Measurements from ENCODE around the gene VPS13D.

The VPS13D gene

GRCh38 chr1:12499539-12500240, 269.9 kb downstream of the VPS13D start:
- POLR2A ChIA-PET: no interaction called here
- no peak for TF ChIP-seq TARDBP (IDR thresholded peaks at IDR 0.05)
- TF ChIP-seq SUZ12 (IDR thresholded peaks at IDR 0.05): no peak
- no peak for TF ChIP-seq SP1 (IDR thresholded peaks at IDR 0.05)
- TF ChIP-seq HDGF (IDR thresholded peaks at IDR 0.05; ENCODE audit: borderline replicate concordance): no peak
- TF ChIP-seq NFRKB (IDR thresholded peaks at IDR 0.05): no peak
- no peak for TF ChIP-seq CTBP1 (IDR thresholded peaks at IDR 0.05; ENCODE audit: borderline replicate concordance)
- TF ChIP-seq L3MBTL2 (conservative IDR thresholded peaks at IDR 0.05): no peak
- no peak for TF ChIP-seq LEF1 (IDR thresholded peaks at IDR 0.05; ENCODE audit: borderline replicate concordance)
- no peak for TF ChIP-seq FOXA1 (IDR thresholded peaks at IDR 0.05)
- TF ChIP-seq FOXK2 (IDR thresholded peaks at IDR 0.05): no peak
- TF ChIP-seq BHLHE40 (IDR thresholded peaks at IDR 0.05; ENCODE audit: borderline replicate concordance): no peak
- TF ChIP-seq PKNOX1 (IDR thresholded peaks at IDR 0.05): no peak
- TF ChIP-seq ELF4 (IDR thresholded peaks at IDR 0.05): no peak
- no peak for TF ChIP-seq ARNT (IDR thresholded peaks at IDR 0.05)
- TF ChIP-seq ZNF384 (IDR thresholded peaks at IDR 0.05): no peak
- CTCF ChIA-PET: interaction anchor here (0.6 kb wide), 1 partner anchor 11 kb away, joined by 3 read pairs; no protein-coding TSS in a partner anchor
- no peak for DNase-seq (ENCODE audit: extremely low spot score)

GRCh38 chr1:12501661-12502060, 271.8 kb downstream of the VPS13D start:
- CTCF ChIA-PET: no interaction called here

GRCh38 chr1:12502336-12503109, 272.7 kb downstream of the VPS13D start:
- TF ChIP-seq FOXK2 (IDR thresholded peaks at IDR 0.05): no peak
- TF ChIP-seq NFRKB (IDR thresholded peaks at IDR 0.05): no peak
- no peak for TF ChIP-seq TARDBP (IDR thresholded peaks at IDR 0.05)
- TF ChIP-seq ARNT (IDR thresholded peaks at IDR 0.05): no peak
- POLR2A ChIA-PET: no interaction called here
- DNase-seq (ENCODE audit: extremely low spot score): no peak
- CTCF ChIA-PET: no interaction called here

More at GRCh38 chr1:12501661-12502060, 271.8 kb downstream of the VPS13D start:
- DNase-seq (ENCODE audit: extremely low spot score): no peak
- POLR2A ChIA-PET: interaction anchor here (1.5 kb wide), 1 partner anchor 117 kb away, joined by 3 read pairs; the partner anchor contains the start of gene DHRS3
- TF ChIP-seq HDGF (IDR thresholded peaks at IDR 0.05; ENCODE audit: borderline replicate concordance): no peak
- no peak for TF ChIP-seq ZNF384 (IDR thresholded peaks at IDR 0.05)
- no peak for TF ChIP-seq FOXK2 (IDR thresholded peaks at IDR 0.05)
- no peak for TF ChIP-seq FOXM1 (IDR thresholded peaks at IDR 0.05; ENCODE audit: borderline replicate concordance)
- no peak for TF ChIP-seq TARDBP (IDR thresholded peaks at IDR 0.05)
- no peak for TF ChIP-seq PKNOX1 (IDR thresholded peaks at IDR 0.05)
- no peak for TF ChIP-seq SP1 (IDR thresholded peaks at IDR 0.05)
- TF ChIP-seq CTBP1 (IDR thresholded peaks at IDR 0.05; ENCODE audit: borderline replicate concordance): no peak
- TF ChIP-seq LEF1 (IDR thresholded peaks at IDR 0.05; ENCODE audit: borderline replicate concordance): no peak
- TF ChIP-seq SUZ12 (IDR thresholded peaks at IDR 0.05): no peak
- TF ChIP-seq L3MBTL2 (conservative IDR thresholded peaks at IDR 0.05): no peak
- TF ChIP-seq ELF4 (IDR thresholded peaks at IDR 0.05): no peak
- no peak for TF ChIP-seq ARNT (IDR thresholded peaks at IDR 0.05)
- no peak for TF ChIP-seq FOXA1 (IDR thresholded peaks at IDR 0.05)
- no peak for TF ChIP-seq NFRKB (IDR thresholded peaks at IDR 0.05)

- POLR2A ChIA-PET: no interaction called here
- TF ChIP-seq SP1 (IDR thresholded peaks at IDR 0.05) (no peak), SUZ12 (IDR thresholded peaks at IDR 0.05) (no peak), LEF1 (IDR thresholded peaks at IDR 0.05; ENCODE audit: borderline replicate concordance) (no peak), CTBP1 (IDR thresholded peaks at IDR 0.05; ENCODE audit: borderline replicate concordance) (no peak), L3MBTL2 (conservative IDR thresholded peaks at IDR 0.05) (no peak), FOXK2 (IDR thresholded peaks at IDR 0.05) (no peak), TARDBP (IDR thresholded peaks at IDR 0.05) (no peak), NFRKB (IDR thresholded peaks at IDR 0.05) (no peak), FOXA1 (IDR thresholded peaks at IDR 0.05) (no peak), ELF4 (IDR thresholded peaks at IDR 0.05) (no peak), PKNOX1 (IDR thresholded peaks at IDR 0.05) (no peak), FOXM1 (IDR thresholded peaks at IDR 0.05; ENCODE audit: borderline replicate concordance) (no peak), HDGF (IDR thresholded peaks at IDR 0.05; ENCODE audit: borderline replicate concordance) (no peak), ARNT (IDR thresholded peaks at IDR 0.05) (no peak), ZNF384 (IDR thresholded peaks at IDR 0.05) (no peak), BHLHE40 (IDR thresholded peaks at IDR 0.05; ENCODE audit: borderline replicate concordance) (no peak)
- CTCF ChIA-PET: no interaction called here
Observed at GRCh38 chr1:12503709-12504108, 273.9 kb downstream of the VPS13D start.

GRCh38 chr1:12504601-12505000, 274.8 kb downstream of the VPS13D start:
- no peak for DNase-seq (ENCODE audit: extremely low spot score)
- ChIA-PET POLR2A (no interaction called here), CTCF (no interaction called here)
- TF ChIP-seq SP1 (IDR thresholded peaks at IDR 0.05) (no peak), SUZ12 (IDR thresholded peaks at IDR 0.05) (no peak), TARDBP (IDR thresholded peaks at IDR 0.05) (no peak)

More at GRCh38 chr1:12503709-12504108, 273.9 kb downstream of the VPS13D start:
- no peak for DNase-seq (ENCODE audit: extremely low spot score)

- no peak for TF ChIP-seq ARNT (IDR thresholded peaks at IDR 0.05)
- no peak for TF ChIP-seq FOXM1 (IDR thresholded peaks at IDR 0.05; ENCODE audit: borderline replicate concordance)
- no peak for TF ChIP-seq TARDBP (IDR thresholded peaks at IDR 0.05)
- no peak for TF ChIP-seq PKNOX1 (IDR thresholded peaks at IDR 0.05)
- no peak for TF ChIP-seq LEF1 (IDR thresholded peaks at IDR 0.05; ENCODE audit: borderline replicate concordance)
- no peak for TF ChIP-seq FOXK2 (IDR thresholded peaks at IDR 0.05)
- no peak for TF ChIP-seq ELF4 (IDR thresholded peaks at IDR 0.05)
- TF ChIP-seq L3MBTL2 (conservative IDR thresholded peaks at IDR 0.05): no peak
- TF ChIP-seq CTBP1 (IDR thresholded peaks at IDR 0.05; ENCODE audit: borderline replicate concordance): no peak
- no peak for TF ChIP-seq BHLHE40 (IDR thresholded peaks at IDR 0.05; ENCODE audit: borderline replicate concordance)
- no peak for TF ChIP-seq FOXA1 (IDR thresholded peaks at IDR 0.05)
- no peak for TF ChIP-seq HDGF (IDR thresholded peaks at IDR 0.05; ENCODE audit: borderline replicate concordance)
- no peak for TF ChIP-seq ZNF384 (IDR thresholded peaks at IDR 0.05)
- TF ChIP-seq SUZ12 (IDR thresholded peaks at IDR 0.05): no peak
- TF ChIP-seq SP1 (IDR thresholded peaks at IDR 0.05): no peak
- no peak for TF ChIP-seq NFRKB (IDR thresholded peaks at IDR 0.05)
- ChIA-PET POLR2A (no interaction called here), CTCF (no interaction called here)
- no peak for DNase-seq (ENCODE audit: extremely low spot score)
Observed at GRCh38 chr1:12505231-12505630, 275.4 kb downstream of the VPS13D start.
